Measurements from ENCODE around the gene PAEP.

GRCh38 chr9:135522931-135523330 is 38.6 kb upstream of the PAEP start:
- TF ChIP-seq EP300 (IDR thresholded peaks at IDR 0.05), result no peak
- TF ChIP-seq CTCF (IDR thresholded peaks at IDR 0.05), result no peak
- TF ChIP-seq POLR2A (IDR thresholded peaks at IDR 0.05), result no peak

Data from ovary (tissue), 3 donors.